ENCODE results near the gene BIN1. TPM values are rescaled to one million over a fixed set of nuclear protein-coding genes. Genes with fewer than 3 reads are reported as not detected.
A peak's percentile ranks its signal among the peaks of the same experiment; 100 is the strongest.

The BIN1 gene
- polyA plus RNA-seq, 2 donors: 4.6 to 7.9 TPM

GRCh38 chr2:127100251-127101047 is 6.5 kb downstream of the BIN1 start:
- Histone ChIP-seq H3K27ac (ENCODE audit: low read depth in 2 of 2, low read length in 1 of 2) (no peak overlapping the region), H3K36me3 (ENCODE audit: control insufficient read depth in 2 of 2, insufficient read depth in 2 of 2, low read length in 1 of 2) (no peaks in the 10 kb centered on the region), H3K9me3 (ENCODE audit: control insufficient read depth in 2 of 2, insufficient read depth in 1 of 2, low read depth in 1 of 2, low read length in 1 of 2) (no peaks in the 10 kb centered on the region), H3K27me3 (ENCODE audit: control insufficient read depth in 1 of 2, insufficient read depth in 2 of 2, low read length in 2 of 2) (no peaks in the 10 kb centered on the region), H3K4me1 (ENCODE audit: control insufficient read depth in 2 of 2, insufficient read depth in 2 of 2, low read length in 1 of 2) (peaks cover 8 to 14% of the 10 kb centered on the region in 2 donors), H3K4me3 (ENCODE audit: low read depth in 1 of 2, low read length in 2 of 2) (no peak overlapping the region)
- WGBS, 2 donors: 60 to 69% methylated on average over 15 of the region's 15 CpGs

GRCh38 chr2:127098711-127099110 is 8.2 kb downstream of the BIN1 start:
- Histone ChIP-seq H3K4me3 (ENCODE audit: low read depth in 1 of 2, low read length in 2 of 2) (no peak overlapping the region), H3K27ac (ENCODE audit: low read depth in 2 of 2, low read length in 1 of 2) (no peak overlapping the region), H3K27me3 (ENCODE audit: control insufficient read depth in 1 of 2, insufficient read depth in 2 of 2, low read length in 2 of 2) (no peaks in the 10 kb centered on the region), H3K9me3 (ENCODE audit: control insufficient read depth in 2 of 2, insufficient read depth in 1 of 2, low read depth in 1 of 2, low read length in 1 of 2) (no peaks in the 10 kb centered on the region), H3K4me1 (ENCODE audit: control insufficient read depth in 2 of 2, insufficient read depth in 2 of 2, low read length in 1 of 2) (peaks cover 5 to 10% of the 10 kb centered on the region in 2 donors), H3K36me3 (ENCODE audit: control insufficient read depth in 2 of 2, insufficient read depth in 2 of 2, low read length in 1 of 2) (no peaks in the 10 kb centered on the region)
- WGBS, 2 donors: 72% methylated on average over 7 of the region's 7 CpGs

GRCh38 chr2:127097841-127098651 is 8.9 kb downstream of the BIN1 start:
- H3K27me3 ChIP-seq (ENCODE audit: control insufficient read depth in 1 of 2, insufficient read depth in 2 of 2, low read length in 2 of 2): no peaks in the 10 kb centered on the region
- no peaks in the 10 kb centered on the region for H3K36me3 ChIP-seq (ENCODE audit: control insufficient read depth in 2 of 2, insufficient read depth in 2 of 2, low read length in 1 of 2)
- no peak overlapping the region for H3K4me3 ChIP-seq (ENCODE audit: low read depth in 1 of 2, low read length in 2 of 2)
- peaks cover 5 to 9% of the 10 kb centered on the region in 2 donors for H3K4me1 ChIP-seq (ENCODE audit: control insufficient read depth in 2 of 2, insufficient read depth in 2 of 2, low read length in 1 of 2)
- 77 to 82% methylated on average over 16 of the region's 16 CpGs for WGBS, 2 donors
- H3K27ac ChIP-seq (ENCODE audit: low read depth in 2 of 2, low read length in 1 of 2): no peak overlapping the region
- H3K9me3 ChIP-seq (ENCODE audit: control insufficient read depth in 2 of 2, insufficient read depth in 1 of 2, low read depth in 1 of 2, low read length in 1 of 2): no peaks in the 10 kb centered on the region

- Histone ChIP-seq H3K9me3 (ENCODE audit: control insufficient read depth in 2 of 2, insufficient read depth in 1 of 2, low read depth in 1 of 2, low read length in 1 of 2) (no peaks in the 10 kb centered on the region), H3K4me3 (ENCODE audit: low read depth in 1 of 2, low read length in 2 of 2) (no peak overlapping the region), H3K4me1 (ENCODE audit: control insufficient read depth in 2 of 2, insufficient read depth in 2 of 2, low read length in 1 of 2) (peaks cover 7% of the 10 kb centered on the region in 2 donors), H3K27ac (ENCODE audit: low read depth in 2 of 2, low read length in 1 of 2) (peak overlapping the region in 1 of 2 donors; percentile 36), H3K36me3 (ENCODE audit: control insufficient read depth in 2 of 2, insufficient read depth in 2 of 2, low read length in 1 of 2) (no peaks in the 10 kb centered on the region), H3K27me3 (ENCODE audit: control insufficient read depth in 1 of 2, insufficient read depth in 2 of 2, low read length in 2 of 2) (no peaks in the 10 kb centered on the region)
- WGBS, 2 donors: 66 to 70% methylated on average over 3 of the region's 3 CpGs
Measured at GRCh38 chr2:127097471-127097765, 9.5 kb downstream of the BIN1 start.

GRCh38 chr2:127096718-127097470 is 10.1 kb downstream of the BIN1 start:
- Histone ChIP-seq H3K27me3 (ENCODE audit: control insufficient read depth in 1 of 2, insufficient read depth in 2 of 2, low read length in 2 of 2) (no peaks in the 10 kb centered on the region), H3K4me3 (ENCODE audit: low read depth in 1 of 2, low read length in 2 of 2) (no peak overlapping the region), H3K27ac (ENCODE audit: low read depth in 2 of 2, low read length in 1 of 2) (peak overlapping the region in 1 of 2 donors; percentile 50), H3K4me1 (ENCODE audit: control insufficient read depth in 2 of 2, insufficient read depth in 2 of 2, low read length in 1 of 2) (peaks cover 7% of the 10 kb centered on the region in 2 donors), H3K9me3 (ENCODE audit: control insufficient read depth in 2 of 2, insufficient read depth in 1 of 2, low read depth in 1 of 2, low read length in 1 of 2) (no peaks in the 10 kb centered on the region), H3K36me3 (ENCODE audit: control insufficient read depth in 2 of 2, insufficient read depth in 2 of 2, low read length in 1 of 2) (no peaks in the 10 kb centered on the region)
- 83 to 87% methylated on average over 15 of the region's 15 CpGs for WGBS, 2 donors

DNA sequence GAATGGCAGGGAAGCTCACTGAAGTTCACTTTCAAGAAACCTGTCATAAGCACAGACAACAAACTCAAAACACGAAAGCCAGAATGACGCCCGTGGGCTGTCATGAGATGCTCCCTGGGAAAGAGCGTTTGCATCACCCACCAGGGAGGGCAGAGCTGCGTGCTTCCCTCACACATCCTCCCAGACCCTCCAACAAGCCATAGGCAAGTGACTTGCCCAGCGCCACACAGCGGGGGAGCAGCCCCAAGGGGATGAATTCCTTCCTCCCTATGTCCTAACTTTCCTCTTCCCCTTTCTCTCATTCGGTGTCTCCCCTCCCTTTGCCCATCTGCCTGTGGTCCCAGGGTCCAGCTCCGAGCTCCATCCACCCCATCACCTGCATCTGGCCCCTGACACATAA is 10.7 kb downstream of the BIN1 start:
- WGBS, 2 donors: 80 to 82% methylated on average over 9 of the region's 9 CpGs
- Histone ChIP-seq H3K4me3 (ENCODE audit: low read depth in 1 of 2, low read length in 2 of 2) (no peak overlapping the region), H3K27ac (ENCODE audit: low read depth in 2 of 2, low read length in 1 of 2) (no peak overlapping the region), H3K27me3 (ENCODE audit: control insufficient read depth in 1 of 2, insufficient read depth in 2 of 2, low read length in 2 of 2) (no peaks in the 10 kb centered on the region), H3K36me3 (ENCODE audit: control insufficient read depth in 2 of 2, insufficient read depth in 2 of 2, low read length in 1 of 2) (no peaks in the 10 kb centered on the region), H3K4me1 (ENCODE audit: control insufficient read depth in 2 of 2, insufficient read depth in 2 of 2, low read length in 1 of 2) (peaks cover 7% of the 10 kb centered on the region in 2 donors), H3K9me3 (ENCODE audit: control insufficient read depth in 2 of 2, insufficient read depth in 1 of 2, low read depth in 1 of 2, low read length in 1 of 2) (no peaks in the 10 kb centered on the region)

GRCh38 chr2:127095784-127096183 is 11.2 kb downstream of the BIN1 start:
- H3K9me3 ChIP-seq (ENCODE audit: control insufficient read depth in 2 of 2, insufficient read depth in 1 of 2, low read depth in 1 of 2, low read length in 1 of 2): no peaks in the 10 kb centered on the region
- H3K4me1 ChIP-seq (ENCODE audit: control insufficient read depth in 2 of 2, insufficient read depth in 2 of 2, low read length in 1 of 2): peaks cover 7% of the 10 kb centered on the region in 2 donors
- no peaks in the 10 kb centered on the region for H3K27me3 ChIP-seq (ENCODE audit: control insufficient read depth in 1 of 2, insufficient read depth in 2 of 2, low read length in 2 of 2)
- H3K36me3 ChIP-seq (ENCODE audit: control insufficient read depth in 2 of 2, insufficient read depth in 2 of 2, low read length in 1 of 2): no peaks in the 10 kb centered on the region
- H3K4me3 ChIP-seq (ENCODE audit: low read depth in 1 of 2, low read length in 2 of 2): no peak overlapping the region
- 91 to 94% methylated on average over 8 of the region's 8 CpGs for WGBS, 2 donors
- H3K27ac ChIP-seq (ENCODE audit: low read depth in 2 of 2, low read length in 1 of 2): no peak overlapping the region

DNA sequence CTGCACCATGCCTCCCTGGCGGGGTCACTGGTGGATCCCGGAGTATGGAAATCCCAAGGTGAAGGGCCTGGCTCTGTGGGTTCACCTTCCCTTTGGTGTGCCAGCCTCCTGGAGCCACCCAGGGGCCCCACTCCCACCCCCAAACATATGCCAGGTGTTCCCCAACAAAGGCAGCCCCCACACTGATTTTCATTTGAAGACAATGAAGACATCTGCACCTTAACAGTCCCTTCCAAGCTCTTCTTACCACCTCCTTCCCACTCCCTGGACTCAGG is 11.7 kb downstream of the BIN1 start:
- Histone ChIP-seq H3K27me3 (ENCODE audit: control insufficient read depth in 1 of 2, insufficient read depth in 2 of 2, low read length in 2 of 2) (no peaks in the 10 kb centered on the region), H3K27ac (ENCODE audit: low read depth in 2 of 2, low read length in 1 of 2) (peak overlapping the region; percentile 21 to 44), H3K4me3 (ENCODE audit: low read depth in 1 of 2, low read length in 2 of 2) (no peak overlapping the region), H3K9me3 (ENCODE audit: control insufficient read depth in 2 of 2, insufficient read depth in 1 of 2, low read depth in 1 of 2, low read length in 1 of 2) (no peaks in the 10 kb centered on the region), H3K4me1 (ENCODE audit: control insufficient read depth in 2 of 2, insufficient read depth in 2 of 2, low read length in 1 of 2) (peaks cover 7% of the 10 kb centered on the region in 2 donors), H3K36me3 (ENCODE audit: control insufficient read depth in 2 of 2, insufficient read depth in 2 of 2, low read length in 1 of 2) (no peaks in the 10 kb centered on the region)
- WGBS, 2 donors: 93% methylated on average over 2 of the region's 2 CpGs

DNA sequence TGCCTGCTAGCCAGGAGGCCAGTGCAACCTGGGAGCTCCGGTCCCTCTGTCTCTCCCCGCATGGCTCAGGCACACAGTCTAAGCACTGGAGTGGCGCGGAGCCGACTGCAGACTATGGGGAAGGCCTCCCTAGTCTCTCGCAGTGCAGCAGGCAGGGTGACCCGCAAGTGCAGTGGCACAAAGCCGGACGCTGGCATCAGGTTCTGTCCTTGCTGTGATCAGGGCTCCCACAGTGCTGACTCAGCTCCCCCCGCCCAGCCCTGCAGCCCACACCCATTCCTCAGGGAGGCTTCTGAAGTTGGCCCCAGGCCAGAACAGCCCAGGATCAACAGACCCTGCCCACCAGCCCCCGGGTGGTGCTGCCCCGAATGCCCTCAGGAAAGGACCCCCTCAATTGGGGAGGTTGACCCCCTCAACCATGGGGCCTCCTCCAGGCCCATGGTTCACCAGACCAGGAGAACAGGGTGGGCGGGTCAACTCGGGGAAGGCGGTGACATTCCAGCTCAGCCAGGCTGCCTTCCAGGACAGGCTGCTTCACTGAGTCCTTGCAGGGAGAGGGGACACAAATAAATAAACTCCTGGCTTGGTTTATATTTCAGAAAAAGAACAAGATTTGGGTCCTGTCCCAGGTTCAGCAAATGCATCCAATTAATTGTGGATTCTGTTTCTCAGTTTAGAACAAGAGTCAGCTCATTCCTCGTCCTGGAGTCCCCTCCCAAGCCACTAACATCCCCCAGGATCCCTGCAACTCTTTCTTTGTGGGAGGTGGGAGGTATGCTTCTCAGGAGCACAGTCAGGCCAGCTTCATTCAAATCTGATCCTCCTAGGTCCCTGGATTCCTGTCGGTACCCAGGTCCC is 12.2 kb downstream of the BIN1 start:
- Histone ChIP-seq H3K27ac (ENCODE audit: low read depth in 2 of 2, low read length in 1 of 2) (peak overlapping the region; percentile 21 to 44), H3K36me3 (ENCODE audit: control insufficient read depth in 2 of 2, insufficient read depth in 2 of 2, low read length in 1 of 2) (no peaks in the 10 kb centered on the region), H3K4me3 (ENCODE audit: low read depth in 1 of 2, low read length in 2 of 2) (no peak overlapping the region), H3K9me3 (ENCODE audit: control insufficient read depth in 2 of 2, insufficient read depth in 1 of 2, low read depth in 1 of 2, low read length in 1 of 2) (no peaks in the 10 kb centered on the region), H3K27me3 (ENCODE audit: control insufficient read depth in 1 of 2, insufficient read depth in 2 of 2, low read length in 2 of 2) (no peaks in the 10 kb centered on the region), H3K4me1 (ENCODE audit: control insufficient read depth in 2 of 2, insufficient read depth in 2 of 2, low read length in 1 of 2) (peaks cover 7% of the 10 kb centered on the region in 2 donors)
- 46 to 56% methylated on average over 17 of the region's 17 CpGs for WGBS, 2 donors
